HepG2 (cell line): ENCODE data around the gene CUL7. TPM values are rescaled to one million over a fixed set of nuclear protein-coding genes. Genes with fewer than 3 reads are reported as not detected.

Experiments used
- ATAC-seq: fragments of 200-7000 bp; cut with Tn5 transposase; 3 replicates; pipeline ENCODE4 v1.9.1; 2020; ENCODE audit warnings: mild to moderate bottlenecking, moderate library complexity
- BruUV-seq: library from RNA; stranded (reverse); fragments of 400-500 nt; replicated peaks from 2 replicates; lab custom pipeline; 2021; lab: Mats Ljungman, UMichigan
- CTCF ChIA-PET: fragments of 300-600 bp; formaldehyde crosslinking; extraction: SDS; loops from one replicate; lab custom pipeline; 2021; ENCODE audit warnings: low total read pairs, inconsistent platforms, low intra/inter-chr PET ratio; lab: Yijun Ruan, JAX
- POLR2A ChIA-PET: fragments of 350-600 bp; sonication (Branson Sonifier 250); formaldehyde crosslinking; loops from one replicate; lab custom pipeline; 2020; ENCODE audit warnings: antibody characterized with exemption, inconsistent platforms; lab: Yijun Ruan, JAX
- DNase-seq: peaks from one replicate; pipeline ENCODE4 v3.0.0-alpha.2; 2015; ENCODE audit warnings: low spot score
- FAIRE-seq: peaks from 3 replicates; lab custom pipeline; 2011; peaks lifted over from hg19 to GRCh38; lab: Jason Lieb, UNC
- H2AFZ ChIP-seq: one replicate; pipeline ENCODE4 v1.6.1; 2011; ENCODE audit warnings: low read length, inconsistent platforms
- H3K27ac ChIP-seq: fragments of 300-600 bp; 3 replicates; pipeline ENCODE4 v1.8.0; 2011; ENCODE audit warnings: mixed run types, mild to moderate bottlenecking, mixed read lengths, low read length, inconsistent platforms; ENCODE audit not compliant: insufficient read depth; ENCODE audit errors: extremely low read length
- H3K27me3 ChIP-seq, 2 experiments: fragments of 200-600 bp in 1 of 2; 2 replicates in 1 of 2; 3 replicates in 1 of 2; pipeline versions ENCODE4 v1.6.0 to v1.8.0; 2011; ENCODE audit warnings: low read length in 2 of 2, mild to moderate bottlenecking in 2 of 2, moderate library complexity in 2 of 2, inconsistent platforms in 1 of 2; ENCODE audit not compliant: insufficient read depth in 2 of 2, control insufficient read depth in 1 of 2
- H3K36me3 ChIP-seq, 2 experiments: fragments of 200-600 bp in 1 of 2; replicated peaks in 1 of 2; 2 replicates in 1 of 2; 3 replicates in 1 of 2; pipeline versions ENCODE4 v1.5.1 to v1.8.0; 2011; ENCODE audit warnings: low read length in 2 of 2, inconsistent platforms in 1 of 2; ENCODE audit not compliant: insufficient read depth in 2 of 2, control insufficient read depth in 1 of 2
- H3K4me1 ChIP-seq: 2 replicates; pipeline ENCODE4 v1.5.1; 2012; ENCODE audit warnings: low read length, inconsistent platforms; ENCODE audit not compliant: insufficient read depth
- H3K4me2 ChIP-seq: 2 replicates; pipeline ENCODE4 v1.6.0; 2011; ENCODE audit warnings: low read depth, low read length, inconsistent platforms
- H3K4me3 ChIP-seq, 3 experiments: fragments of 200-600 bp in 1 of 3; sonication (generic), shearing (Covaris generic) in 1 of 3; replicated peaks in 1 of 3; 2 replicates each; pipeline ENCODE4 v1.5.1; 2011 to 2016; ENCODE audit warnings: low read length in 3 of 3, inconsistent platforms in 2 of 3, low read depth in 2 of 3, mild to moderate bottlenecking in 2 of 3, control low read depth in 1 of 3, mixed read lengths in 1 of 3; ENCODE audit not compliant: insufficient read depth in 1 of 3
- H3K79me2 ChIP-seq: one replicate; pipeline ENCODE4 v1.6.1; 2011; ENCODE audit warnings: low read length, inconsistent platforms; ENCODE audit not compliant: insufficient read depth
- H3K9ac ChIP-seq: 2 replicates; pipeline ENCODE4 v1.6.0; 2011; ENCODE audit warnings: mild to moderate bottlenecking, low read depth, low read length, inconsistent platforms; ENCODE audit not compliant: insufficient read depth
- H3K9me3 ChIP-seq: 2 replicates; pipeline ENCODE4 v1.5.1; 2012; ENCODE audit warnings: mild to moderate bottlenecking, low read length
- H4K20me1 ChIP-seq: 2 replicates; pipeline ENCODE4 v1.6.0; 2011; ENCODE audit warnings: inconsistent platforms, mild to moderate bottlenecking, low read length, moderate library complexity; ENCODE audit not compliant: insufficient read depth
- AGO2 ChIP-seq: fragments of 200-400 bp; formaldehyde crosslinking; optimal IDR thresholded peaks from 2 replicates; pipeline ENCODE3; 2017; ENCODE audit warnings: mild to moderate bottlenecking, low read depth, low read length, moderate library complexity
- IKZF1 ChIP-seq: fragments of 450-650 bp; IDR thresholded peaks from 2 replicates; pipeline ENCODE4 v1.7.1; 2016
- KLF16 ChIP-seq, 2 experiments: sonication (generic) in 1 of 2; formaldehyde crosslinking in 1 of 2; IDR thresholded peaks; 2 replicates each; pipeline versions ENCODE4 v1.6.1 to v1.8.0; 2016 to 2023; ENCODE audit warnings: missing genetic modification reagents in 2 of 2, missing compliant biosample characterization in 1 of 2
- MAFK ChIP-seq, 2 experiments: IDR thresholded peaks in 1 of 2; conservative IDR thresholded peaks in 1 of 2; 2 replicates each; pipeline ENCODE4 v1.6.1; 2011; ENCODE audit warnings: improper control_type of control experiment in 2 of 2, low read length in 2 of 2
- RBFOX2 ChIP-seq: fragments of 200-400 bp; formaldehyde crosslinking; IDR thresholded peaks from 2 replicates; pipeline ENCODE4 v1.6.1; 2017; ENCODE audit warnings: low read depth, mild to moderate bottlenecking, low read length
- ZNF331 ChIP-seq: sonication (generic); formaldehyde crosslinking; IDR thresholded peaks from 2 replicates; pipeline ENCODE4 v1.4.0; 2020; ENCODE audit warnings: missing genetic modification reagents
- WGBS: methylation state at CpG from one replicate; pipeline ENCODE4 v1.1.6; 2017; ENCODE audit warnings: low lambda C conversion rate; 5-methylcytosine and 5-hydroxymethylcytosine counted together
- in situ Hi-C: cut with HindIII; loops from 2 replicates; pipeline ENCODE4 v1.10.0; 2017; ENCODE audit warnings: low pct_unique_long_range_greater_than_20kb; ENCODE audit not compliant: extremely low pct_ligation_motif_present
- intact Hi-C: fragments of 100-400 bp; cut with micrococcal nuclease; formaldehyde crosslinking; loops from one replicate; pipeline ENCODE4 v1.10.0; 2022; ENCODE audit not compliant: unreplicated experiment
- polyA plus RNA-seq, 8 experiments: library from polyadenylated mRNA; depleted of rRNA in 3 of 8; stranded (reverse) in 7 of 8; unstranded in 1 of 8; fragments of >200 nt; fragmentation: Illumina TruSeq in 4 of 8; extraction: Trizol in 4 of 8; gene quantifications; 2 replicates each; pipeline versions ENCODE4 v1.2.1 to v1.2.3, GENCODE V29; 2011 to 2016; ENCODE audit warnings: low read depth in 4 of 8, missing spikeins in 1 of 8, mixed read lengths in 1 of 8; ENCODE audit not compliant: insufficient read depth in 1 of 8
- total RNA-seq, 5 experiments: library from RNA; depleted of rRNA; stranded (reverse); fragments of >200 nt; fragmentation: Illumina TruSeq; extraction: Trizol; gene quantifications; 2 replicates each; pipeline ENCODE4 v1.2.3, GENCODE V29; 2016; ENCODE audit warnings: low read depth in 1 of 5
- TF ChIP-seq, protein P1 (sequence below): sonication (generic); formaldehyde crosslinking; IDR thresholded peaks from 2 replicates; pipeline ENCODE4 v1.4.0; 2020; ENCODE audit warnings: missing genetic modification reagents
- TF ChIP-seq, protein P2 (sequence below): sonication (generic); formaldehyde crosslinking; IDR thresholded peaks from 2 replicates; pipeline ENCODE4 v1.5.1; 2020; ENCODE audit warnings: missing genetic modification reagents, mild to moderate bottlenecking, borderline replicate concordance

CUL7 gene
- total and polyA plus RNA-seq, 2 of the 13 experiments (the other 11 are each of a cell fraction or from before 2014, with no cell fraction given), result 32.0 to 60.7 TPM

DNA sequence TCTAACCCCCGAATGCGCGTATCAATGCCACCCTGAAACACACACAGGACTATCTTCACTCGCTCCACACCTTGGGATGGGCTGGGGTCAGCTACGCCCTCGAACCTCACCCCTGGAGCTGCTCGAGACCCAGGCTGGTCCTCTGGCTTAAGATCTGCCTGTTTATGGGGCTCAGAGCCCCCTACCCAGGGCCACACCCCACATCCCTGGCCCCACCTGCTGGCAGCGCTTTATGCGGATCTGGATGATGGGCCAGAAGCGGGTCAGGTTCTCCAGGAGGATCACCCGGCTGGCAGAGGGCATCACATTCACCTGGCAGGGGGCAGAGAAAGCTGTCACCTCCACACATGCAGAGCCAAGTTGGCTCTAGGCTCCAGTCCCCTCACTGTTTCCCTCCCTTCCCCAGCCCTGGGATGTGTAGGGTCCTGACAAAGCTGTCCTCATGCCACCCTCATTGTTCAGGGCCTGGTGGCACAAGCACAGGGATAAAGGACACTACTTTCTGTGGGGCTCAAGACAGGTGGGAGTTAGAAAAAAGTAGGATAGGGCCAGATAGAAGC is 8.2 kb downstream of the CUL7 start (continued):
- TF ChIP-seq, protein P1, sequence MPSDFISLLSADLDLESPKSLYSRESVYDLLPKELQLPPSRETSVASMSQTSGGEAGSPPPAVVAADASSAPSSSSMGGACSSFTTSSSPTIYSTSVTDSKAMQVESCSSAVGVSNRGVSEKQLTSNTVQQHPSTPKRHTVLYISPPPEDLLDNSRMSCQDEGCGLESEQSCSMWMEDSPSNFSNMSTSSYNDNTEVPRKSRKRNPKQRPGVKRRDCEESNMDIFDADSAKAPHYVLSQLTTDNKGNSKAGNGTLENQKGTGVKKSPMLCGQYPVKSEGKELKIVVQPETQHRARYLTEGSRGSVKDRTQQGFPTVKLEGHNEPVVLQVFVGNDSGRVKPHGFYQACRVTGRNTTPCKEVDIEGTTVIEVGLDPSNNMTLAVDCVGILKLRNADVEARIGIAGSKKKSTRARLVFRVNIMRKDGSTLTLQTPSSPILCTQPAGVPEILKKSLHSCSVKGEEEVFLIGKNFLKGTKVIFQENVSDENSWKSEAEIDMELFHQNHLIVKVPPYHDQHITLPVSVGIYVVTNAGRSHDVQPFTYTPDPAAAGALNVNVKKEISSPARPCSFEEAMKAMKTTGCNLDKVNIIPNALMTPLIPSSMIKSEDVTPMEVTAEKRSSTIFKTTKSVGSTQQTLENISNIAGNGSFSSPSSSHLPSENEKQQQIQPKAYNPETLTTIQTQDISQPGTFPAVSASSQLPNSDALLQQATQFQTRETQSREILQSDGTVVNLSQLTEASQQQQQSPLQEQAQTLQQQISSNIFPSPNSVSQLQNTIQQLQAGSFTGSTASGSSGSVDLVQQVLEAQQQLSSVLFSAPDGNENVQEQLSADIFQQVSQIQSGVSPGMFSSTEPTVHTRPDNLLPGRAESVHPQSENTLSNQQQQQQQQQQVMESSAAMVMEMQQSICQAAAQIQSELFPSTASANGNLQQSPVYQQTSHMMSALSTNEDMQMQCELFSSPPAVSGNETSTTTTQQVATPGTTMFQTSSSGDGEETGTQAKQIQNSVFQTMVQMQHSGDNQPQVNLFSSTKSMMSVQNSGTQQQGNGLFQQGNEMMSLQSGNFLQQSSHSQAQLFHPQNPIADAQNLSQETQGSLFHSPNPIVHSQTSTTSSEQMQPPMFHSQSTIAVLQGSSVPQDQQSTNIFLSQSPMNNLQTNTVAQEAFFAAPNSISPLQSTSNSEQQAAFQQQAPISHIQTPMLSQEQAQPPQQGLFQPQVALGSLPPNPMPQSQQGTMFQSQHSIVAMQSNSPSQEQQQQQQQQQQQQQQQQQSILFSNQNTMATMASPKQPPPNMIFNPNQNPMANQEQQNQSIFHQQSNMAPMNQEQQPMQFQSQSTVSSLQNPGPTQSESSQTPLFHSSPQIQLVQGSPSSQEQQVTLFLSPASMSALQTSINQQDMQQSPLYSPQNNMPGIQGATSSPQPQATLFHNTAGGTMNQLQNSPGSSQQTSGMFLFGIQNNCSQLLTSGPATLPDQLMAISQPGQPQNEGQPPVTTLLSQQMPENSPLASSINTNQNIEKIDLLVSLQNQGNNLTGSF (CRISPR knock-in tag), result no peak
- no peak for TF ChIP-seq ZNF331 (CRISPR knock-in tag)

DNA sequence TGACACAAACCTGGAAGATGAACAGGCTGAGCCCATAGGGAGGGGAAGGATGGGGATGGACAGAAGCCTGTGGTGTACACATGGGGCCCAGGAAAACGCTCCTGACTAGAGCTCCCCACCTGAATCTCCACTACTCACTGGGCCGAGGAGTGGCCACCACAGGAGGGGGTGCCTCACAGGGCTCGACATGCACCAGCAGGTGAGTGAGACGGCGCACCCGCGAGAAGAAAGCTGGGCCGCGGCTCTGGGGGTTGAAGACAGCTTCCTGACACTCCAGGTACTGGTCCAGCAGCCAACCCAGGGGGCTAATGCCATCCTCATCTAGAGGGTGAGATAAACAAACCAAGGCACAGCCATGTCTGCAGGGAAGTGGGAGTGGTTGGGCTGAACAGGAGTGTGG is 10.3 kb downstream of the CUL7 start:
- TF ChIP-seq, protein P2, sequence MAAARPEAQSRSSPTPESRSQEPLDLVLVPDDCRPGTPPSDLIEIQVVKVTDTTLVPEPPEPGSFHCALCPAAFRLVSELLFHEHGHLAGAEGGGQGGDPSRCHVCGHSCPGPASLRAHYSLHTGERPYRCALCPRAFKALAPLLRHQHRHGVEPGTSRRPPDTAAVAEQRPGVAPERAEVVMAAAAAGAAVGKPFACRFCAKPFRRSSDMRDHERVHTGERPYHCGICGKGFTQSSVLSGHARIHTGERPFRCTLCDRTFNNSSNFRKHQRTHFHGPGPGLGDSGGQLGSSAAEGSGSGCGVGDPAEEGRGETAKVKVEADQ (CRISPR knock-in tag), result no peak
- TF ChIP-seq RBFOX2 (peak; percentile 31; the same call in 1 of the 2 replicates), KLF16 (CRISPR knock-in tag; IDR thresholded peaks at IDR 0.05) (0 out of 4 replicates have a peak, but pooled peaks of 1 of the 2 experiments have one; percentile 52), MAFK (conservative IDR thresholded peaks at IDR 0.05 in 1 of 2, IDR thresholded peaks at IDR 0.05 in 1 of 2; ENCODE audit: low read length in 2 of 2) (no peak), AGO2 (peak; percentile 62), IKZF1 (no peak)

More for the DNA sequence above, 10.3 kb downstream of the CUL7 start:
- 94% methylated on average over 9 of the region's 9 CpGs for WGBS
- in situ Hi-C loops, result no loop called here
- no peak for DNase-seq
- H3K27ac ChIP-seq, result no peak overlapping the region
- intact Hi-C loops, result no loop called here
- no peaks in the 10 kb centered on the region for H3K79me2 ChIP-seq
- H4K20me1 ChIP-seq, result no peaks in the 10 kb centered on the region
- no peak for FAIRE-seq
- H3K27me3 ChIP-seq, result no peaks in the 10 kb centered on the region
- BruUV-seq, result no TSS peak
- ChIA-PET CTCF (no interaction called here), POLR2A (interaction anchor here (1.1 kb wide), 1 partner anchor 10 kb away, joined by 4 read pairs; the partner anchor contains the start of gene CUL7)
- H3K36me3 ChIP-seq, result peaks cover 51 to 81% of the 10 kb centered on the region in 2 experiments
- H3K4me3 ChIP-seq, result no peak overlapping the region
- no peak overlapping the region for H2AFZ ChIP-seq
- no peak for ATAC-seq
- no peaks in the 10 kb centered on the region for H3K4me1 ChIP-seq
- no peaks in the 10 kb centered on the region for H3K9me3 ChIP-seq
- no peak overlapping the region for H3K9ac ChIP-seq
- no peak overlapping the region for H3K4me2 ChIP-seq
